ENCODE measurements around the gene HOXA7. TPM values are rescaled to one million over a fixed set of nuclear protein-coding genes. Genes with fewer than 3 reads are reported as not detected.

Gene HOXA7
- total and polyA plus RNA-seq, 2 experiments from 2014 or later, result 0.83 TPM; not detected in 1

- peak overlapping the region; percentile 77 for H3K4me3 ChIP-seq
- DNase-seq (ENCODE audit: low spot score), result no peak
- TF ChIP-seq CTCF (IDR thresholded peaks at IDR 0.05; ENCODE audit: poor library complexity) (no peak), EZH2phosphoT487 (IDR thresholded peaks at IDR 0.05; ENCODE audit: low read depth, severe bottlenecking, unreplicated experiment) (peak; percentile 22)
- 5% methylated on average over 39 of the region's 39 CpGs for WGBS (ENCODE audit: low lambda C conversion rate, missing lambda C conversion rate)
- no peaks in the 10 kb centered on the region for H3K9me3 ChIP-seq (ENCODE audit: low read depth)
- no peaks in the 10 kb centered on the region for H3K9me2 ChIP-seq (replicated peaks; ENCODE audit: insufficient read depth)
- peaks cover 90% of the 10 kb centered on the region for H3K27me3 ChIP-seq
- no peak overlapping the region for H2AFZ ChIP-seq
- H3K4me2 ChIP-seq, result peak overlapping the region; percentile 96
- peaks cover 84% of the 10 kb centered on the region for H3K79me2 ChIP-seq
- H3K4me1 ChIP-seq (ENCODE audit: insufficient read depth), result peaks cover 25% of the 10 kb centered on the region
- H4K20me1 ChIP-seq (ENCODE audit: insufficient read depth, poor library complexity, severe bottlenecking), result no peaks in the 10 kb centered on the region
- no peaks in the 10 kb centered on the region for H3K36me3 ChIP-seq (replicated peaks; ENCODE audit: insufficient read depth, low read depth)
- H3K27ac ChIP-seq, result peak overlapping the region; percentile 90
Observed at GRCh38 chr7:27182861-27183681, 26.6 kb upstream of the HOXA7 start.

GRCh38 chr7:27182285-27182841, 25.9 kb upstream of the HOXA7 start:
- Histone ChIP-seq H3K9me3 (ENCODE audit: low read depth) (no peaks in the 10 kb centered on the region), H3K4me1 (ENCODE audit: insufficient read depth) (peaks cover 25% of the 10 kb centered on the region), H3K27ac (no peak overlapping the region), H3K79me2 (peaks cover 84% of the 10 kb centered on the region), H3K27me3 (peaks cover 89% of the 10 kb centered on the region), H3K36me3 (replicated peaks; ENCODE audit: insufficient read depth, low read depth) (no peaks in the 10 kb centered on the region), H2AFZ (no peak overlapping the region), H3K4me3 (no peak overlapping the region), H3K9me2 (replicated peaks; ENCODE audit: insufficient read depth) (no peaks in the 10 kb centered on the region), H4K20me1 (ENCODE audit: insufficient read depth, poor library complexity, severe bottlenecking) (no peaks in the 10 kb centered on the region), H3K4me2 (peak overlapping the region; percentile 96)
- 41% methylated on average over 3 of the region's 4 CpGs for WGBS (ENCODE audit: low lambda C conversion rate, missing lambda C conversion rate)
- no peak for DNase-seq (ENCODE audit: low spot score)
- no peak for TF ChIP-seq CTCF (IDR thresholded peaks at IDR 0.05; ENCODE audit: poor library complexity)
- TF ChIP-seq EZH2phosphoT487 (IDR thresholded peaks at IDR 0.05; ENCODE audit: low read depth, severe bottlenecking, unreplicated experiment), result peak; percentile 22
- no peak for TF ChIP-seq EZH2 (IDR thresholded peaks at IDR 0.05; ENCODE audit: borderline replicate concordance)

GRCh38 chr7:27181795-27182275, 25.4 kb upstream of the HOXA7 start:
- H3K4me1 ChIP-seq (ENCODE audit: insufficient read depth), result peaks cover 28% of the 10 kb centered on the region
- H2AFZ ChIP-seq, result no peak overlapping the region
- no peak for DNase-seq (ENCODE audit: low spot score)
- peaks cover 89% of the 10 kb centered on the region for H3K27me3 ChIP-seq
- H3K4me3 ChIP-seq, result no peak overlapping the region
- no peak overlapping the region for H3K27ac ChIP-seq
- no peaks in the 10 kb centered on the region for H3K36me3 ChIP-seq (replicated peaks; ENCODE audit: insufficient read depth, low read depth)
- 56% methylated on average over 4 of the region's 4 CpGs for WGBS (ENCODE audit: low lambda C conversion rate, missing lambda C conversion rate)
- H3K79me2 ChIP-seq, result peaks cover 84% of the 10 kb centered on the region
- peak overlapping the region; percentile 96 for H3K4me2 ChIP-seq
- TF ChIP-seq EZH2phosphoT487 (IDR thresholded peaks at IDR 0.05; ENCODE audit: low read depth, severe bottlenecking, unreplicated experiment) (no peak), EZH2 (IDR thresholded peaks at IDR 0.05; ENCODE audit: borderline replicate concordance) (no peak)
- H4K20me1 ChIP-seq (ENCODE audit: insufficient read depth, poor library complexity, severe bottlenecking), result no peaks in the 10 kb centered on the region
- H3K9me2 ChIP-seq (replicated peaks; ENCODE audit: insufficient read depth), result no peaks in the 10 kb centered on the region
- no peaks in the 10 kb centered on the region for H3K9me3 ChIP-seq (ENCODE audit: low read depth)
